ENCODE measurements around the gene OPN1MW2.
"Not testable (repeated sequence)": the region's sequence is repeated elsewhere in the genome, so short reads cannot be mapped to it uniquely, and the experiment has no call there.

Gene OPN1MW2

DNA sequence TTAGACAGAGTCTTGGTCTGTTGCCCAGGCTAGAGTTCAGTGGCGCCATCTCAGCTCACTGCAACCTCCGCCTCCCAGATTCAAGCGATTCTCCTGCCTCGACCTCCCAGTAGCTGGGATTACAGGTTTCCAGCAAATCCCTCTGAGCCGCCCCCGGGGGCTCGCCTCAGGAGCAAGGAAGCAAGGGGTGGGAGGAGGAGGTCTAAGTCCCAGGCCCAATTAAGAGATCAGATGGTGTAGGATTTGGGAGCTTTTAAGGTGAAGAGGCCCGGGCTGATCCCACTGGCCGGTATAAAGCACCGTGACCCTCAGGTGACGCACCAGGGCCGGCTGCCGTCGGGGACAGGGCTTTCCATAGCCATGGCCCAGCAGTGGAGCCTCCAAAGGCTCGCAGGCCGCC is at the start of gene OPN1MW2:
Gene OPN1MW2 (plus strand): TSS at position 301 of the 400 bp plus-strand sequence. CDS start 60 bp downstream, at position 361.
- not testable (repeated sequence) for H3K36me3 ChIP-seq (ENCODE audit: insufficient read depth, low read depth, low read length); H3K4me3 ChIP-seq (ENCODE audit: low read length); H3K27me3 ChIP-seq (ENCODE audit: insufficient read depth, low read length); H3K9me3 ChIP-seq (ENCODE audit: insufficient read depth, low read depth, low read length); H3K27ac ChIP-seq (ENCODE audit: low read length); H3K4me1 ChIP-seq (ENCODE audit: insufficient read depth, low read length); H3K9ac ChIP-seq (ENCODE audit: low read depth, low read length)

DNA sequence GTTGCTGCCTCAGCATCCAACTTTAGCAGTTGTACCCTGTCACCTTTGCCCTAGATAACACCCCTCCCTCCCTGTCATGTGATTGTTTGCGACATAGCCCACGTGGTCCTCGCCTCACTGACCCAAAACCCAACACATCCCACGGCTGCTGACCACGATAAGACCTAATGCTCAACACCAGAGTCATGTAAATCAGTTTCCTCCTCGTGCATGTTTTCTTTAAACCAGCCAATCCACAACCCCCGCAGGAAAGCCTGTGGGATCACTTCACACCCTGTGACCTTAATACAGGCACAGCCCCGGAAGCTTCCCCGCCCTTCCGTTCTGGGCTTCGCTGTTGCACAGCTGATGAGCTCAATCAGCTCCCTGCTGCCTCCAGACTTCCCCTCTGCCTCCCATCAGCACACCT is 47.0 kb upstream of the OPN1MW2 start:
- H3K9me3 ChIP-seq (ENCODE audit: insufficient read depth, low read depth, low read length); H3K27ac ChIP-seq (ENCODE audit: low read length); H3K9ac ChIP-seq (ENCODE audit: low read depth, low read length); H3K36me3 ChIP-seq (ENCODE audit: insufficient read depth, low read depth, low read length); H3K4me3 ChIP-seq (ENCODE audit: low read length); H3K4me1 ChIP-seq (ENCODE audit: insufficient read depth, low read length); H3K27me3 ChIP-seq (ENCODE audit: insufficient read depth, low read length): not testable (repeated sequence)

GRCh38 chrX:154174356-154174755 is 45.2 kb upstream of the OPN1MW2 start:
- H3K36me3 ChIP-seq (ENCODE audit: insufficient read depth, low read depth, low read length); H3K9me3 ChIP-seq (ENCODE audit: insufficient read depth, low read depth, low read length); H3K27me3 ChIP-seq (ENCODE audit: insufficient read depth, low read length); H3K4me3 ChIP-seq (ENCODE audit: low read length); H3K4me1 ChIP-seq (ENCODE audit: insufficient read depth, low read length); H3K9ac ChIP-seq (ENCODE audit: low read depth, low read length); H3K27ac ChIP-seq (ENCODE audit: low read length): not testable (repeated sequence)

- not testable (repeated sequence) for H3K9ac ChIP-seq (ENCODE audit: low read depth, low read length); H3K36me3 ChIP-seq (ENCODE audit: insufficient read depth, low read depth, low read length); H3K9me3 ChIP-seq (ENCODE audit: insufficient read depth, low read depth, low read length); H3K4me1 ChIP-seq (ENCODE audit: insufficient read depth, low read length); H3K4me3 ChIP-seq (ENCODE audit: low read length); H3K27me3 ChIP-seq (ENCODE audit: insufficient read depth, low read length); H3K27ac ChIP-seq (ENCODE audit: low read length)
These were observed 37.3 kb upstream of the OPN1MW2 start, which contains the start of gene OPN1MW for GRCh38 chrX:154182296-154182695. Gene OPN1MW (plus strand): TSS chrX:154182596. CDS start chrX:154182678, 82 bp downstream.

GRCh38 chrX:154183794-154184193 is 35.8 kb upstream of the OPN1MW2 start:
- not testable (repeated sequence) for H3K36me3 ChIP-seq (ENCODE audit: insufficient read depth, low read depth, low read length); H3K4me3 ChIP-seq (ENCODE audit: low read length); H3K27me3 ChIP-seq (ENCODE audit: insufficient read depth, low read length); H3K27ac ChIP-seq (ENCODE audit: low read length); H3K9me3 ChIP-seq (ENCODE audit: insufficient read depth, low read depth, low read length); H3K4me1 ChIP-seq (ENCODE audit: insufficient read depth, low read length); H3K9ac ChIP-seq (ENCODE audit: low read depth, low read length)

GRCh38 chrX:154192846-154193245 is 26.7 kb upstream of the OPN1MW2 start:
- not testable (repeated sequence) for H3K9me3 ChIP-seq (ENCODE audit: insufficient read depth, low read depth, low read length); H3K9ac ChIP-seq (ENCODE audit: low read depth, low read length); H3K4me3 ChIP-seq (ENCODE audit: low read length); H3K36me3 ChIP-seq (ENCODE audit: insufficient read depth, low read depth, low read length); H3K4me1 ChIP-seq (ENCODE audit: insufficient read depth, low read length); H3K27ac ChIP-seq (ENCODE audit: low read length); H3K27me3 ChIP-seq (ENCODE audit: insufficient read depth, low read length)

DNA sequence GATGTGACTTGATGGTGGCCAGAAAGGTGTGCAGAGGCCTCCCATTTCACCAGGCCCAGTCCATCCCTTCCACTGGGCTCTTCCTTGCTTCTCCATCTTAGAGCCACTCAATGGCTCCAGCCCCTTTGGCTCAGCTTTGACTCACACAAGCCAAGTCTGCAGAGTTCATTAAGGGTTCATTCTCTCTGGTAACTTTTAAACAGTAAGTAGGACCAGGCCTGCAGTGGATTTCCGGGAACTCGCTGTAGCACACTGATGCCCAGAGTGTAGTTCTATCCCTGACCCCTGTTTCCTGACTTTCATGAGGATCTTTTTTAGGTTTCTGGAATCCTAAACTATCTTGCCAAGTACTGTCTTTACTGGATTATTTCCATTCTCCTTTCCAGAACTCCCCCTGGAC is 25.2 kb upstream of the OPN1MW2 start:
- H3K36me3 ChIP-seq (ENCODE audit: insufficient read depth, low read depth, low read length); H3K4me3 ChIP-seq (ENCODE audit: low read length); H3K9ac ChIP-seq (ENCODE audit: low read depth, low read length); H3K27me3 ChIP-seq (ENCODE audit: insufficient read depth, low read length); H3K4me1 ChIP-seq (ENCODE audit: insufficient read depth, low read length); H3K27ac ChIP-seq (ENCODE audit: low read length); H3K9me3 ChIP-seq (ENCODE audit: insufficient read depth, low read depth, low read length): not testable (repeated sequence)

DNA sequence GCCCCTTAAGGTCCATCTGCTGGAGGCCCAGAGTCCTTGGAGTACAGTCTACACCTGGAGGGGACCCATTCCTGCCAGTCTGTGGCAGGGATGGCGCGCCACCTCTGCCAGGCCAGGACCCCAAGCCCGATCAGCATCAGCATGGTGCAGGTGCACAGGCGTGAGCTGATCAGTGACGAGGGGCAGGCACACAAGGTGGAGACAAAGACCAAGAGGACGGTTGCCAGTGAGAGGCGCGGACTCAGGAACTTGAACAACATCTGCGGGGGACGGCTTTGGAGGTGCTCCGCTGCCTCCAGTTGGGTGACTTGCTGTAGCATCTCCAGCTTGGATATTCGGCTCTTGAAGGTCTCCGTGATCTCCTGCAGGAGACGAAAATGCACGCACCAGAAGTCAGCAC is 23.1 kb upstream of the OPN1MW2 start:
- H3K4me3 ChIP-seq (ENCODE audit: low read length); H3K9ac ChIP-seq (ENCODE audit: low read depth, low read length); H3K36me3 ChIP-seq (ENCODE audit: insufficient read depth, low read depth, low read length); H3K4me1 ChIP-seq (ENCODE audit: insufficient read depth, low read length); H3K27ac ChIP-seq (ENCODE audit: low read length); H3K9me3 ChIP-seq (ENCODE audit: insufficient read depth, low read depth, low read length); H3K27me3 ChIP-seq (ENCODE audit: insufficient read depth, low read length): not testable (repeated sequence)

- not testable (repeated sequence) for H3K4me3 ChIP-seq (ENCODE audit: low read length); H3K27ac ChIP-seq (ENCODE audit: low read length); H3K4me1 ChIP-seq (ENCODE audit: insufficient read depth, low read length); H3K36me3 ChIP-seq (ENCODE audit: insufficient read depth, low read depth, low read length); H3K9me3 ChIP-seq (ENCODE audit: insufficient read depth, low read depth, low read length); H3K27me3 ChIP-seq (ENCODE audit: insufficient read depth, low read length); H3K9ac ChIP-seq (ENCODE audit: low read depth, low read length)
These were observed 9.7 kb upstream of the OPN1MW2 start for GRCh38 chrX:154209670-154210418.

- H3K4me3 ChIP-seq (ENCODE audit: low read length); H3K27ac ChIP-seq (ENCODE audit: low read length); H3K9ac ChIP-seq (ENCODE audit: low read depth, low read length); H3K36me3 ChIP-seq (ENCODE audit: insufficient read depth, low read depth, low read length); H3K9me3 ChIP-seq (ENCODE audit: insufficient read depth, low read depth, low read length); H3K27me3 ChIP-seq (ENCODE audit: insufficient read depth, low read length); H3K4me1 ChIP-seq (ENCODE audit: insufficient read depth, low read length): not testable (repeated sequence)
These were observed 8.5 kb upstream of the OPN1MW2 start for GRCh38 chrX:154211057-154211456.

DNA sequence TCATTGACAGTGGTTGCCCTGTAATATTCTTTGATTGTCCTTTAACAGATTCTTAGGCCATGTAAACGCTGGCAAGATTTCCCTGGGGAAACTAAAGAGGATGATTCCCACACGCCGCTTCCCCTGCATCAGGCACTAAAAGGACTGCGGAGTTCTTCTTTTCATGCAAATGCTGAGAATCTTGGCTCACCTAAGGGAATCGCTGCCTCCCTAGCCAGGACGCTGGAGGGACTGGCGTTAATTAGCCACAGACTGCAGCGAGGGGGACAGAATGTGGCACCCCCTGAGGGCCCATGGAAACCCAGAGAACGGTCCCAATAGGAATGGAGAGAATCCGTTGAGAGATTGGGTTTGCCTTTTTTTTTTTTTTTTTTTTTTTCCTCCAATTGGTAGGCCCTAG is 8.1 kb upstream of the OPN1MW2 start:
- H3K4me1 ChIP-seq (ENCODE audit: insufficient read depth, low read length); H3K36me3 ChIP-seq (ENCODE audit: insufficient read depth, low read depth, low read length); H3K9ac ChIP-seq (ENCODE audit: low read depth, low read length); H3K27ac ChIP-seq (ENCODE audit: low read length); H3K27me3 ChIP-seq (ENCODE audit: insufficient read depth, low read length); H3K9me3 ChIP-seq (ENCODE audit: insufficient read depth, low read depth, low read length); H3K4me3 ChIP-seq (ENCODE audit: low read length): not testable (repeated sequence)

GRCh38 chrX:154225292-154225691 is 5.7 kb downstream of the OPN1MW2 start:
- H3K36me3 ChIP-seq (ENCODE audit: insufficient read depth, low read depth, low read length); H3K9ac ChIP-seq (ENCODE audit: low read depth, low read length); H3K27me3 ChIP-seq (ENCODE audit: insufficient read depth, low read length); H3K4me1 ChIP-seq (ENCODE audit: insufficient read depth, low read length); H3K9me3 ChIP-seq (ENCODE audit: insufficient read depth, low read depth, low read length); H3K27ac ChIP-seq (ENCODE audit: low read length); H3K4me3 ChIP-seq (ENCODE audit: low read length): not testable (repeated sequence)

DNA sequence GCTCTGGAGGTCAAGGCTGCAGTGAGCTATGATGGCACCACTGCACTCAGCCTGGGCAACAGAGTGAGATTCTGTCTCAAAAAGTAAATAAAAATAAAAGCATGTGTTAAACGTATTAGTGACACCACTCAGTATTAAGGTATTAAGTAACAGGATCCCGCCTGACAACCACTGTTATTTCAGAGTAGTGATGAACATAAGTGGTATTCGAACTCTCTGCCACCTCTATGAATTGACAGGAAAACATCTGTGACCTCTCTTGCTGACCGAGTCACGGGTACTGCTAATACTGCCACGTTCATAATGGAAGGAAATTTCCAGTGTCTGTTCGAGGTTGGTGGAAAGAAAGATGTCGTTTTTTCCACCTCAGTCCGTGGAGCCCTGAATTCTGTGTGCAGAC is 7.2 kb downstream of the OPN1MW2 start:
- not testable (repeated sequence) for H3K4me1 ChIP-seq (ENCODE audit: insufficient read depth, low read length); H3K27ac ChIP-seq (ENCODE audit: low read length); H3K36me3 ChIP-seq (ENCODE audit: insufficient read depth, low read depth, low read length); H3K9me3 ChIP-seq (ENCODE audit: insufficient read depth, low read depth, low read length); H3K9ac ChIP-seq (ENCODE audit: low read depth, low read length); H3K4me3 ChIP-seq (ENCODE audit: low read length); H3K27me3 ChIP-seq (ENCODE audit: insufficient read depth, low read length)

Measured in iPS-20b (cell line).